Renal cortical epithelial cell (primary cell): ENCODE results near the gene INPP5A. TPM values are rescaled to one million over a fixed set of nuclear protein-coding genes. Genes with fewer than 3 reads are reported as not detected.
"Not testable (repeated sequence)": the region's sequence is repeated elsewhere in the genome, so short reads cannot be mapped to it uniquely, and the experiment has no call there.

Source experiments
- DNase-seq: peaks from one replicate; pipeline ENCODE4 v3.0.0-alpha.2; 2011; ENCODE audit warnings: low read depth
- total RNA-seq: library from RNA; depleted of rRNA; stranded (reverse); fragments of >200 nt; gene quantifications from 2 replicates; pipeline ENCODE4 v1.2.3, GENCODE V29; 2014

Gene INPP5A
- total RNA-seq, 1 donor from 2014 or later = 30.7 TPM

DNA sequence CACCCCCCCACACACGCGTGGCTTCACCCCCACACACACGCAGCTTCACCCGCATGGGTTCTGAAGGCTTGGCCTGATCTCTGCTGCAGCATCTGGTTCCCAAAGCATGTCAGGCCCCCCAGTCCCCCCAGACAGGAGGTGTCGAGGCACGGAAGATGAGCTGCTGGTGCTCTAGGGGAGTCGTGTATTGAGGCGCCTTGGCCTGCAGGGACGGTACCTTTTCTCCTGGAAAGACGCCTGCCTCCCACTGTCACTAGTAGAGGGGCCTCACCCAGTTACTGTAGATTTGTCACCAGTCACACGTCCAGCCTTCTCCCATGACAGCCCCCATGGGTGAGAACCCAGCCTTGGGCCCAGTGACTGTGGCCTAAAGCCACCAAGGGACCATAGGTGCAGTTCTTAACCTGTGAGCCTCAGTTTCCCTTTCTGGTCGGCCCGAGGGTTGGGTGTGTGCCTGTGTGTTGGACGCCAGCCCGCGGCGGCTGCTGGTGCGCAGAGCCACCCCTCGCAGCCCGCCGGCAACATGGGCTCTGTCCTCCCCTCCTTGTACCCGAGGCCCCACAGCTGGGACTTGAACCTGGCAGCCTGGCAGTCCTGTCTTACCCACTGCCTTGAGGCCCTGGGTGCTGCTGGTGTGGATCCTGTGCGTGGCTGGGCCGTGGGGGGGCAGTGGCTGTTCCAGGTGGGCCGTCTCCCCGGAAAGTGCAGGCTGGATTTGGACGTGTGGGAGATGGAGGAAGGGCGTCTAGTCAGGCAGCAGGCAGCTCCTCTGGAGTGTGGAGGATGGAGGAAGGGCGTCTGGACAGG is 166.6 kb downstream of the INPP5A start:
- DNase-seq = no peak

DNA sequence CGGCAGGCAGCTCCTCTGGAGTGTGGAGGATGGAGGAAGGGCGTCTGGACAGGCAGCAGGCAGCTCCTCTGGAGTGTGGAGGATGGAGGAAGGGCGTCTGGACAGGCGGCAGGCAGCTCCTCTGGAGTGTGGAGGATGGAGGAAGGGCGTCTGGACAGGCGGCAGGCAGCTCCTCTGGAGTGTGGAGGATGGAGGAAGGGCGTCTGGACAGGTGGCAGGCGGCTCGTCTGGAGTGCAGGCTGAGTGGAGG is 167.2 kb downstream of the INPP5A start:
- DNase-seq = not testable (repeated sequence)

DNA sequence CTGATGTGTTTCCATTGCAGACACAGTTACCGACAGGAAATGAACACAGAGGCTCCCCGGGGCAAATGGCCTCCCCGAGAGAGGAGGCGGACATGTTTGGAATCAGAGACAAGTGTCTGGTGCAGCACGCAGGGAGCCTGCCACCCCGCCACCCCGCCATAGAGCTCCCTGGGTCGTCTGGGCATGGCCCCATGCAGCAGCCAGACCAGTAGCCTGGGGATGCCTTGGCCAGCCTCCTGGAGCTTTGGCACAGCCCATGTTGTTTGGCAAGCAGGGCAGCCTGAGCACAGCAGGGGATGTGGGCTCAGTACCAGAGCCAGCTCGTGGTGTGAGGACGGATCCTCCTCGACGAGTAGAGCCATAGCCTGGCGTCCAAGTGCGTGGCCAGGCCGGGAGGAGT is 167.6 kb downstream of the INPP5A start:
- DNase-seq = no peak

DNA sequence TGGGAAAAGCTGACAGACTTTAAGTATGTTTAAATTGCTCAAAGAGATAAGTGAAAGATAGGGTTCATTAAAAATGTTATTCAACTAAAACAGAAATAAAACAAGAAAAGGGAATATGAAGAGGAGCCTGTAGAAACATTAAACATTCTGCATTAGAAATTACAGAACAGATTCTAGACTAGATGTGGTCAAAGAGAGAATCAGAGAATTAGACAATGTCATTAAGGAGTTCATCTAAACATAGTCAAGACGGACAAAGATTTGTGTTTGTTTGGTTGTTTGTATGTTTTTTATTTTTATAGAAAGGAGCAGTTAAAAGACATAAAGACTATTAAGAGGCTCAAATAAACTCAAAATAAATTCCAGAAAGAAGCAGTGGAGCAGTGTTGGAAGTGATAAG is 168.4 kb downstream of the INPP5A start:
- DNase-seq = no peak

DNA sequence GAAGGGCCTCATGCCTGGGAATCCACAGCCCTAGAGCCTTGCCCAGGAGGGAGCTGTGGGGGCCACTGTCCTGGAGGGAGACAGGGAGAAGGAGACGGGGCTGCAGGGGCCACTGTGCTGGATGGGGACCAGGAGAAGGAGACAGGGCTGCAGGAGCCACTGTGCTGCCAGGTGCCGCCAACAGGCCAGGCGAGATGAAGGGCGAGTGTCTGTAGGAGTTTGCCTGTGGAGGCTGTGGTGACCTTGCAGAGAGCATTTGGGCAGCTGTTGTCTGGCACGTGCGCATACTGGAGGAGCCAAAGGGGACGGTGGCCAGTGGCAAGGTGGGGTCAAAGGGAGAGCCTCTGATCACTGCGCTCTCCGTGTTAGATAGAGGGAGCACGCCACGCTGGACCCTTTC is 169.1 kb downstream of the INPP5A start:
- DNase-seq = no peak

DNA sequence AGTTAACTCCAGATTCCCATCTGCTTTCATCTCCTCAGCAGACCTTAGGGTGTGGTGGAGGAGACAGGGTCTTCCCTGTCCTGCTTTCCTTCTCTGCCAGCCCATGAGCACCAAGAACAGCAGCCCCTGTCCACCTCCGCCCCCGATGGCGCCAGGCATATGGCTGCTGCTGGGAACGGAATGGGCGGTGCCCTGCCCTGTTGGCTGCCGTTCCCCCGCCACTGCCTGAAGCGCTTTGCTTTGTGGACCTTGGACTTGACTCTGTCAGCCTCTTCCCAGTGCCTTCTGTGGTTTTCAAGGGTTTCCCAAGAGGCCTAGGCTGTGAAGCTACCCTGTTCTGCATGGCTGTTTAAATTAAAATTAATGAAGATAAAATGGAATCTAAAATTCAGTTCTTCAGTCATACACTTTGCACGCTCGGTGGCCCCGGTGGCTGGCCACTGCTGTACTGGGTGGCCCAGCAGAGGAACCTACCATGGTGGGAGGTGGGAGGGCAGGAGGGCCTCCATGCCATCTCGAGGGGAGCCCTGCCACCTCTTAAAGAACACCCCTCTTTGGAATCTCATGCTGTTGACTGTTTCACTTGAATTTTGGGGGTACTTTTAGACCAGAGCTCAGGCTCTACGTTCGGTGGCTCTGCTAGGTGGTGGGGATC is 169.7 kb downstream of the INPP5A start:
- no peak for DNase-seq

DNA sequence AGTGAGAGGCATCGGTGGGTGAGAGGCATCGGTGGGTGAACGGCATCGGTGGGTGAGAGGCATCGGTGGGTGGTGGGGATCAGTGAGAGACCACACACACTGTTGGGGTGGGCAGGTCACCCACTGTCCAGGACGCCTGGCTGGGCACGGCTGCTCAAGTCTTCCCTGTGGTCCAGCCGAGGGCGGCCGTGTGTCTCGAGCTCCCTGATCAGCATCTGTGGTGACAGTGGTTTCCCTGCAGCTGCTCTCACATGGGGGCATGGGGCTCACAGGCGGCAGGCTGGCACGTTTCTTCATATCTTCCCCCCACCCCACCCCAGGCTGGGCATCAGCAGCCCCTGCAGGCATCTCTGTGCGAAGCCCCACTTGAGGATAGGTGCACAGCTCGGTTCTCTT is 170.2 kb downstream of the INPP5A start:
- no peak for DNase-seq

DNA sequence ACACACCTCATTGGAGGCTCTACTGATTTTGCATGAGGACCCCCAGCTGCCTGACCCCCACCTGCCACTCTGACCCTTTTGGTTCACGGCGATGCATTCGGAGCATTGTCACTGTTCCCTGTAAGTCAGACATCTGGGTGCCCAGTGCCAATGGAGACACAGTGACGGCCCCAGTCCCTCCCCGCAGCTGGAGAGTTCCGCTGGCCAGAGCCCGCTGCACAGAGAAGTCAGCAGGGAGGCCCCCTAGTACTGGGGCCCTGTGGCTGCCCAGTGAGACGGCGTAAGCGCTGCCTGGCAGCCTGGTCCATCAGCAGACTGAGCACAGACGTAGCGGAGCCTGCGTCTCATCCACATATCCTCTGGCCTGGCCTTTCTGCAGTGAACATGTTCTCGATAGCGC is 170.9 kb downstream of the INPP5A start:
- no peak for DNase-seq

DNA sequence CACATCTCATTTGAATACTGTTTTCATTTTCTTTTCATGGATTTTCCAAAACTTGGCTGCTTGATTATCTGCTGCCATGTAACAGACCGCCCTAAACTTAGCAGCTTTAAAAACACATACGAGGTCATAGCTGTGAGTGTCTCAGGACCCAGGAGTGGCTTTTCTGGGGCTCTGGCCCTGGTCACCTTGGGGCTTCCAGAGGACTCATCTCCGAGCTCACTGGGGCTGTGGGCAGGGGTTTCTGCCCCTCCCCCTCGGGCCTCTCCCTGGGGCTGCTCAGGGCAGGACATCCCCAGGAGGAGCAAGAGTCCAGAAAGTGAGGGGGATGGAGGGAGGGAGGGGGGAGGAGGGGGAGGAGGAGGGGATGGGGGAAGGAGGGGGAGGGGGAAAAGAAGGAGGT is 171.3 kb downstream of the INPP5A start:
- no peak for DNase-seq

DNA sequence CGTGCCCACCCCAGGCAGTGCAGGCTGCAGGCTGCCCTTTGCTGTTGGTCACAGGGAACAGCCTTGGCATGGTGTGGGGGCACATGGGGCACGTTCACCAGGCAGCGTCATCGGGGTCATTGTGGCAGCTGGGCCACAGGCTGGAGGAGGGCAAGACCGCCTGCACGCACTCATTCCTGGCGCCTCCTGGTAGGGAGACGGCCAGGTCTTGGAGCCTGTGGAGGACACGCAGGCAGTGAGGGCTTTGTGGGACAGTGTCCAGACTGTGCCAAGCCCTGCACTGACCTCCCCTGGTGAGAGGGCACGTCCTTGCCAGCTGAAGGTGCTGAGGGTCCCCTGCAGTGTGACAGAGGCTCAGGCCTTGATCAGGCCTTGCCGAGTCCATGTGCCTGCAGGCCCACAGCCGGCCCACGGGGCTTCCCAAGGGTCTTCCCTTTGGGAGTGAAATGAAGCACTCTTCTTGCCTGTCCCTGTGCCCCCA is 171.9 kb downstream of the INPP5A start:
- no peak for DNase-seq

DNA sequence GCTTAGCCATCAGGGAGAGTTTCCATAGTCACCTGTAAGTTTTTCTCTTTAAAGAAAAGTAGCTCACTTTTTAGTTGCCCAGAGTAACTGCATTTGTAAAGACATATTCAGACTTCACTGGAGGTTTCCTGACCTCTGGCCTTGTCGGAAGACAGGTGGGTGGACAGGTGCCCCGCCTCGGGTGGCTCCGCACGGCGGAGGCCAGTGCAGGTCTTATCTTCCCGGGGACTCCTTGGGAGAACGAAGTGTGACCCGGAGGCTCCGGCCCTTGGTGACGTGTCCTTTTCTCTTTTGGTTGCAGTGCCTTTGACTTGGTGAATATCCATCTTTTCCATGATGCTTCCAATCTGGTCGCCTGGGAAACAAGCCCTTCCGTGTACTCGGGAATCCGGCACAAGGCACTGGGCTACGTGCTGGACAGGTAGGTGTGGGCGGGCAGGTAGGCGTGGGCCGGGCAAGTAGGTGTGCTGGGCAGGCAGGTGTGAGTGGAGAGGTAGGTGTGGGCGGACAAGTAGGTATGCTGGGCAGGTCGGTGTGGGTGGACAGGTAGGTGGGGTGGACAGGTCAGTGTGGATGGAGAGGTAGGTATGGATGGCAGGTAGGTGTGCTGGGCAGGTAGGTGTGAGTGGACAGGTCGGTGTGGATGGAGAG is 172.6 kb downstream of the INPP5A start:
- DNase-seq = no peak

DNA sequence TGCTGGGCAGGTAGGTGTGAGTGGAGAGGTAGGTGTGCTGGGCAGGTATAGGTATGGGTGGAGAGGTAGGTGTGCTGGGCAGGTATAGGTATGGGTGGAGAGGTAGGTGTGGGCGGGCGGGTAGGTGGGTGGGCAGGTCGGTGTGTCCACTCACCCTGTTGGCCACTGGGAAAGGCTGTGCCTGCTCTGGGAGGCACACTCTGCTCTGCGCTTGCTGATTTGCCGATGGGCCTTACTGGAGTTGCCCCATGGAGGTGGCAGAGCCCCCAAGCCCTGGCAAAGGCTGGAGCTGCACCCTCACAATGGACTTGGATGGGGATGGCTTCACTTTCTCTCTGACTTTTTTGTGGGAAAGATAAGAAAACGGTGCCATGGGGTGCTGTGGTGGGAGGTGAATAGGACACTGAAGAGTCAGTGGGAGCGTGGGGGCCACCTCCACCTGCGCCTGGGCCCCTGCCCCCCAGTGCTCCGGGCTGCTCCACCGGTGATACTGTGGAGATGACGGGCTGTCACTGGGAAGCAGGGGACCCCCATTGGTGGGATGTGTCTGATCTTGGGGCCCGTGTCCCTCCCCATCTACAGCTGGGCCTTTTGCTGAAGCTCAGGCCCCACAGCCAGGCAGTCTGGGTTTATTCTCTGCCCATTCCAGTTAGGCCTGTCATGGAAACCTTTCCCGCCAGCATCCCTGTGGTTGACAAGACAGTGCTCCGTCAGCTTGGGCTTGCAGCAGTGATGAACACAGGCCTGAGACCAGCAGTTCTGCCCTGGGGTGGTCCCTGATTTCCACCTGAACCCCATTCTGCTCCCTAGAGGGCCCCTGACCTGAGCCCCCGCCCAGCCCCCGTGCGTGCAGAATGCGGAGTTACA is 173.4 kb downstream of the INPP5A start:
- no peak for DNase-seq

DNA sequence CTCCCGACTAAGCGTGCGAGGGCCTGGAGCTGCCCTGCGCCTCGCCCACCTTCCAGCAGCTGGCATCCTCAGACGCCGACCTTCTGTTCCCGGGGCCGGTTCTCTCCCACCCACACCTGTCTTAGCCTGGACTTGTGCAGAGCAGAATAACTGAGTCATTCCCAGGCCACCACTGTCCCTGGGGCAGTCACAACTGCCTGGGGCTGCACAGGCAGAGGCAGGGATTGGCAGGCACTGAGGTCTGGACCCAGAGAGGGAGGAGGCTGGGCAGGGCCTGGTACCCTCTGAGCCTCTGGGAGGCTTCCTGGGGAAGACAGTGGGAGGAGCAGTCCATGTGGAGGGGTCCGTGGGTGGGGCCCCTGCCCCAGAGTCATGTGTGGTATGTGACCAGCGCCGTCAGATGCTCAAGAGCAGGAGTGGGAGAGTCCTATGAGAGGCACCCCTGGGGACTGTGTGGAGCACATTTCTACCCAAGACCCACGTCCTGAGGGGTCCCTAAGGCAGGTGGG is 174.1 kb downstream of the INPP5A start:
- no peak for DNase-seq

DNA sequence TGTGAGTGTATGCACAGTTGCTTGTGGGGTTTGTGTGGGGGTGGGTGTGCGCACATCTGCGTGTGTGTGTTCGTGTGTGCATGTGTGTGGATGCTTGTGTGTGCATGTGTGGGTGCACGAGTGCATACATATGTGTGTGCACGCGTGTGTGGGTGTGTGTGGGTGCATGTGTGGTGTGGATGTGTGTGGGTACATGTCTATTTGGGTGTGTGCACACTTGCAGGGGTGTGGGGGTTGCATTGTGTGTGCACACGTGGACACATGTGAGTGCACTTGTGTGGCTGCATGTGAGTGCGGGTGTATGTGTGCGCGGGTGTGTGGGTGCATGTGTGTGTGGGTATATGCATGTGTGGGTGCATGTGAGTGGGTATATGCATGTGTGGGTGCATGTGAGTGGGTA is 174.7 kb downstream of the INPP5A start:
- DNase-seq = no peak

DNA sequence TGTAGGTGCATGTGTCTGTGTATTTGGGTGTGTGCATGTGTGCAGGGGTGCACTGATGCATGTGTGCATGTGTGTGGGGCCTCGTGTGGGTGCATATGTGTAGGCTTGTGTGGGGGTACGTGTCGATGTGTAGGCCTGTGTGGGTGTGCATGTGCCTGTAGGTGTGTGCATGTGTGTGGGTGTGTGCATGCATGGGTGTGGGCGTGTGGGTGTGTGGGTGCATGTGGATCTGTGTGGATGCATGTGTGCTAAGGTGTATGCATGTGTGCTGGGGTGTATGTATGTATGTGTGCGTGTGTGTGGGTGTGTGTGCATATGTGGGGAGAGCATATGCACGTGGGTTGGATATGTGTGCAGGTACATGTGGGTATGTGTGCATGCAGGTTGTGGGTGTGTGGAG is 175.2 kb downstream of the INPP5A start:
- DNase-seq = no peak

DNA sequence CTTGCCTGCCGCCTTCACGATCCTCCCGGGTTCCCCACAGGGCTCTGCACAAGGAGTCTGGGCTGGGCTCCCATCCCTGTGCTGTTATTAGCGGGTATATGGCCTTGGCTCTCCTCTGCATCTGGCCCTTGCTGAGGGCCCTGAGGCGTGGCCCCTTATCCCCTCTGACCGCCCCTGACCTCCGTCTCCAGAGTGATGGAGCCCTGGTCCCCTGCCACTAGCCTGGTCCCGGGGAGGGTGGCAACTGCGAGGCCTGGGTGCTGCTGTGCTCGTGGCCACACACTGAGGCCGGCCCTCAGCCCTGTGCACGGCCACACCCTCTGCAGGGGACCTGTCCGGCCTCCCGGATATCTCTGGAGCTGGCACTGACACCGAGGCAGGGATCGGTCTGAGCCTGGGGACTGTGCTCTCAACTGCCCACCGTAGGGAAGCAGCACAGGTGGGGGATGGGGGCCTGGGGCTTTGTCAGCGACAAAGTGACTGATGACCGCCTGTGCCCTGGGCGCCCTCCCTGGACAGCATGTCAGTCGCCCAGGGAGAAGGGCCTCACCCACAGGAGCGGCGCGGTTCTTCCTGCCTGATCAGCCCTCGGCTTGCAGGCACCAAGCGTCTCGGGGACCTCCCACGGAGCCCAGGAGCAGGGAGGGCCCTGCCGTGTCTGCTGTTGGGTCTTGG is 176.0 kb downstream of the INPP5A start:
- no peak for DNase-seq

DNA sequence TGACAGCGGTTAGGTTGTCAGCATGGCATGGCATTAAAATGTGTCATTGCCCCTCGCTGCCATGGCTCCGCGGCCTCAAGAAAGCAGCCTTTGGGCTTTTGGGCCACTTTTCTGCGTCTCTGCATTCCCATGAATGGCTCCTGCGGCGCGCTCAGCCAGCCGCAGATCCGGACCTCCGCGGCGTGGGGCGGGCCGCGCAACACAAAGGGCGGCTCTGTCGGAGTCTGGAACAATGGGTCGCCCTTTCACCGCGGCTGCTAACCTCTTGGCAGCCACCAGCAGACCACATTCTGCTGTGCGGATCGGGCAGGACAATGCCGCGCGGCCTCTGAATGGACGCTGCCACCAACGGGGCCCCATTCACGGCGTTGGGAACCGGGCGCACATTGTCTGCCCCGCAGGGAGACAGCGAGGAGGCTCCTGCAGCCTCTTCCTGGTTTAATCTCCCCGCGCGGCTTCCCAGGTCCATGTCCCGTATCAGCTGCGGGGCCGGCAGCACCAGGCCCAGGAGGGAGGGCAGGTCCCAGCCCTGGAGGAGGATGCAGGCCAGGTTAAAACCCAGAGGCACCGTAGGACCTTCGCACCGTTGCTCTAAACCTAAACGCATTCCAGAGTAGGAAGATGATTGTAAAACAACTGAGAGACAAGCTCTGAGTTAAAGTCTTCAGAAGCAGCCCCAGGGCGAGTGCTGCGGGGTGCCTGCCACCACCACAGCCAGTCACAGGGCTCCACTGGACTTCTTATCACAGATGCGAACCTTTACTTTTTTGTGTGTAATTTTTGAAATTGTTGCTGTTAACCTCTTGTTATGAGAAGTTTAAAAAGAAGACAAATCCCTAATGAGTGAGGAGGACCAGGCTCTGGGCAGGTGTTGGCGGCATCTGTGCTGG is 176.8 kb downstream of the INPP5A start:
- no peak for DNase-seq

DNA sequence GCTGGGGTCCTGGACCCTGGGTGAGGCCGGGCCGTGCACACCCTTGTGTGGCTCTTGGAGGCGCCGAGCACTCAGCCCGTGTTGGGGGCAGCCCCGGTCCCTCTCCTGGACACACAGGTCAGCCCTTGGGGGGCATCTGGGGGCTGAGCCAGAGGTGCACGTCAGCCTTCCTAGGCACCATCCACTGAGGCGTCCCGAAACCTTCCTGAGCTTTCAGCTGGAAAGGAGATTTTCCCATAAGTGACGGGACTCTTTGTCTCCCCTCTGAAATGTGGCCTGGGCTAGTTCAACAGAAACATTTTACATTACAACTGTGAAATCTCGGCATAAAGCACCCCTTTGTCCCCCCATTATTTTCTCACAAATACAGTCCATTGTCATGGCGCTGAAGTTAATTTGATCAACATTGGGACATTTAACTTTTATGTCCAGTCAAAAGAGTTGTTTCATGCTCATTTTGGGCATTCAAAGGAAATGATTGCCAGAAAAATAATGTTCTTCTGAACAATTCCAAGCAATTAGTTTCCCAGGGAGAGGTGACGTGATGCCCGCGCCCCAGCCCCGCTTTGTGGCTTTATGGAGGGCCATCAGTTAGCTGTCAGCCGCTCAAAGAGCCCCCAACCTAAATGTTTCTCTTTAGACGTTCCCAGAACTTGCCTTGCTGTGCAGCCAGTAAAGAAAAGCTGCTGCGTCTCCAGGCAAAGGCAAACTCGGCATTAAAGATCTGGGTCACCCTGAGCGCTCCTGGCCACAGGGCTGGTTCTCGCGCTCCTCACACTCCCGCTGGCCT is 177.6 kb downstream of the INPP5A start:
- DNase-seq = no peak
